Type B pancreatic cell (in vitro differentiated cells): Measurements from ENCODE around the gene ATP6V1F. TPM values are rescaled to one million over a fixed set of nuclear protein-coding genes. Genes with fewer than 3 reads are reported as not detected.

ENCODE experiments used
- DNase-seq: peaks from one replicate; pipeline ENCODE4 v3.0.0; 2021; ENCODE audit warnings: mixed read lengths; ENCODE audit not compliant: unreplicated experiment; ENCODE audit errors: extremely low spot score
- H3K27ac Mint-ChIP-seq: 2 replicates; pipeline ENCODE4 v1.8.0; 2021; ENCODE audit warnings: mild to moderate bottlenecking, mixed read lengths
- H3K27me3 Mint-ChIP-seq: 2 replicates; pipeline ENCODE4 v1.8.0; 2021; ENCODE audit warnings: mixed read lengths
- H3K36me3 Mint-ChIP-seq: 2 replicates; pipeline ENCODE4 v1.8.0; 2021; ENCODE audit warnings: mixed read lengths
- H3K4me1 Mint-ChIP-seq: one replicate; pipeline ENCODE4 v1.8.0; 2021; ENCODE audit warnings: mixed read lengths; ENCODE audit not compliant: unreplicated experiment
- H3K4me3 Mint-ChIP-seq: 2 replicates; pipeline ENCODE4 v1.8.0; 2021; ENCODE audit warnings: mild to moderate bottlenecking, mixed read lengths
- H3K9me3 Mint-ChIP-seq: 2 replicates; pipeline ENCODE4 v1.8.0; 2021; ENCODE audit warnings: mixed read lengths
- CTCF ChIP-seq: fragments of 200-600 bp; sonication (generic); conservative IDR thresholded peaks from 2 replicates; pipeline ENCODE4 v1.5.0; 2021; ENCODE audit warnings: antibody characterized with exemption, mild to moderate bottlenecking
- total RNA-seq: library from RNA; stranded (reverse); gene quantifications from 2 replicates; pipeline ENCODE4 v1.2.1, GENCODE V29; 2021; ENCODE audit warnings: low replicate concordance

ATP6V1F gene
- total RNA-seq, 1 donor from 2014 or later: 144 TPM

DNA sequence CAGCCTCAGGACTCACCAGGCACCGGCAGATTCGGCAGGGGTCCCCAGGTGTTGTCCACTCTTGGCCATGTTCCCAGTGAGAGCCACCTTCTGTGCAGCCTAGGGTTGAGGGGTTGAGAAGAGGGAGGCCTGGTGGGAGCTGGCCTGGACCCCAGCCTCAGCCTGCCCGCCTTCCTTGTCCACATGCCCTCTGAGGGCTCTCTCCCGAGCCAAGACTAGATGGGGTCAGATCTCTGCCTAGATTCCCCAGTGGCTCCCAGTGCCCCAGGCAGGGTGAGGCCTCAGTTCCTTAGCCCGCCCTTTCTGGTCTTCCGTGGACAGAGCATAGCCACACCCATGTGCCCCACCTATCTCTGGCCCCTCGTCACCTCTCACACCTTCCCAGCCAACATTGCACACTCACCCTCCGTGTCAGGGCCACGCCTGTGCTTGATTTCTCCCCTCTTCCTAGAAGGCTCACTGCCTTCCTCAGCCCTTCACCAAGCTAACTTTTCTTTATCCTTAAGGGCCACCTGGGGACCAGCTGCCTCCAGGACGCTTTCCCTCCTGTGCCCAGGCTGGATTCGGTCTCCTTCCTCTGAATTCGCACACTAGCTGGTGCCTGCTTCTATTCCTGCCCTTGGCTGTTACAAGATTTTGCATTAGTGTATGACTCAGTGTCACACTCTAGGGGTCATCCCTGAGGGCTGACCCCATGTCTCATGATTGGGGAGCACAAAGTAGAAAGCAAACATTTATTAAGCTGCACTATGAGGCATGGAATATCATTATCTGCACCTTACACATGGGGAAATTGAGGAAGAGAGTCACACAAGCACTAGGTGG lies 40.3 kb downstream of the ATP6V1F start:
- H3K4me3 Mint-ChIP-seq: no peak overlapping the region
- peaks cover 5% of the 10 kb centered on the region for H3K9me3 Mint-ChIP-seq
- H3K4me1 Mint-ChIP-seq: peaks cover 5% of the 10 kb centered on the region
- no peaks in the 10 kb centered on the region for H3K36me3 Mint-ChIP-seq
- no peak for DNase-seq
- peaks cover 15% of the 10 kb centered on the region for H3K27me3 Mint-ChIP-seq
- no peak overlapping the region for H3K27ac Mint-ChIP-seq
- TF ChIP-seq CTCF: no peak

- H3K27ac Mint-ChIP-seq: no peak overlapping the region
- H3K4me1 Mint-ChIP-seq: peaks cover 5% of the 10 kb centered on the region
These were observed 41.1 kb downstream of the ATP6V1F start for GRCh38 chr7:128903621-128904361.

DNA sequence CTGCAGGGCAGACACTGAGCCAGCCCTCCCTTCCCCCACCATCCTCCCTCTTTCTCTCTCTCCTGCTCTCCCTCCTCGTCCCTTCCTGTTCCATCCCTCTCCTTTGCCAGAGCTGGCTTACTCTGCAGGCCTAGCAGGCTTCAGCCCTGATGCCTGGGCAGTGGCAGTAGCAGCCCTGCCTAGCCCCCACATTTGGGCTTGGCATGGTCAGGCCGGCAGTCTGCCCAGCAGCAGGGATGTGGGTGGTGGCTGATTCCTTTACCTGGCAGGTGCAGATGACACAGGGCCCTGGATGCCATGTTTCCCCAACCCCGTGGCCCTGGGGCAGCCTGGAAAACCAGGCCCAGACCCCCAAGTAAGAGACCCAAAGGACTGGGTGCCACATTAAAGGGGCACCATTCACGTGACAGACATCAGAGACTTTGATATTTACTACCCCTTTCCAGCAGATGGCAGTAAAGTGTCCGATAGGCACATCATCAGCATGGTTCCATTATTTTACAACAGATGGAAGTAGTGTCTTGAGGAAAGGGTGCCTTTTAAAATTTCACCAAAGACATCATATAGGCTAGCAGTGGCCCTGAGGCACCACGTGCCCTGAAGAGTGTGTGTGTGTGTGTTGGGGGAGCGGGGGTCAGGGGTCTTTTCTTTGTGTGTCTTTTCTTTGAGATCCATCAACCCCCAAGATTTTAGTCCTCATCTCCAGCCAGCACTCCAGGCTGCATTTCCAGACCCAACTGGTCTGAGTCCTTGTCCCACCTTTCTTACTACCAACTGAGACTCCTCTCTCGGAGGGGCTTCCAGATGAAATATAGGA lies 41.9 kb downstream of the ATP6V1F start:
- Mint-ChIP-seq H3K4me3 (no peak overlapping the region), H3K9me3 (no peaks in the 10 kb centered on the region), H3K27me3 (peaks cover 24% of the 10 kb centered on the region), H3K36me3 (no peaks in the 10 kb centered on the region), H3K4me1 (peaks cover 12% of the 10 kb centered on the region), H3K27ac (no peak overlapping the region)
- no peak for DNase-seq
- peak; percentile 73 for TF ChIP-seq CTCF

More at GRCh38 chr7:128903621-128904361, 41.1 kb downstream of the ATP6V1F start:
- no peaks in the 10 kb centered on the region for H3K9me3 Mint-ChIP-seq
- H3K27me3 Mint-ChIP-seq: peaks cover 16% of the 10 kb centered on the region
- no peak overlapping the region for H3K4me3 Mint-ChIP-seq
- no peak for TF ChIP-seq CTCF
- H3K36me3 Mint-ChIP-seq: no peaks in the 10 kb centered on the region
- peak; percentile 68 for DNase-seq

DNA sequence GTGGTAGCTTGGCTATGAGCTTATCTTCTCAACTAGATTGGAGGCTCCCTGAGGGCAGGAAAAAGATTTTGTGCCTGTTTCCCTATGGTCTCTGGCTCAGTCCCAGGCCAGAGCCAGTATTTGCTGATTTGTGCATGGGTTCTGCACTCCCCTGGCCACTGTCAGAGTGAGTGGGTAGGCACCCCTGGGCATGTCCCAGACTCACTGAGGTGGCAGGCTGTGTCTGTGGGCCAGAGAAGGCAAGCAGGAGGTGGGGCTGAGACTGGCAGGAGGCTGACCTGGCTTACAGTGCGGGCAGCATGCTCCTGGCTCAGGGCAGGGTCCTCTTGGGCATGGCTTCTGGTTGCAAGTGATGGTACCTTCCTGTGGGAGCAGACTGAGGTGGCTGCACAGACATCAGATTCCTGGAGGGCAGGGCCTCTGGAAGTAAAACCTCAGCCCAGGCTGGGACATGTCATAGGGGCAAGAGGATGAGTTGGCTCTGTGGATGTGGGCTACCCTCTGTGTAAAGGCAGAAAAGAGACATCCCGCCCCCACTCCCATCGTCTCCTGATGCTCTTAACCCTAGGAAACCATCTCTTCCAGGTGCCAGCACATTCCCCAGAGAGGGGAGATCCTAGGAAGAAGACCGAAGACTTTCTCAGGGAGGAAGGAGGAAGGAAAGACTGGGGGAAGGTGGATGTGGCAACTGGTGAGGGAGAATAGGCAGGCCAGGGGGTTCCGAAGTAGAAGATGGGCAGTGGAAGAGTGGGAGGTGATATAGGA lies 43.5 kb downstream of the ATP6V1F start:
- Mint-ChIP-seq H3K4me3 (no peak overlapping the region), H3K27ac (no peak overlapping the region)

More for the DNA sequence above, 43.5 kb downstream of the ATP6V1F start:
- H3K4me1 Mint-ChIP-seq: peaks cover 22% of the 10 kb centered on the region
- H3K9me3 Mint-ChIP-seq: no peaks in the 10 kb centered on the region
- H3K27me3 Mint-ChIP-seq: peaks cover 34% of the 10 kb centered on the region
- no peak for TF ChIP-seq CTCF
- no peak for DNase-seq
- no peaks in the 10 kb centered on the region for H3K36me3 Mint-ChIP-seq
